ENCODE measurements around the gene ZNF556. TPM values are rescaled to one million over a fixed set of nuclear protein-coding genes. Genes with fewer than 3 reads are reported as not detected.
A peak's percentile ranks its signal among the peaks of the same experiment; 100 is the strongest.

ZNF556 gene
- polyA plus RNA-seq, 2 of the 4 experiments (the other 2 are of a cell fraction), result not detected

- ChIA-PET POLR2A (no interaction called here), CTCF (no interaction called here)
- TF ChIP-seq KDM1A (IDR thresholded peaks at IDR 0.05; ENCODE audit: low read depth), result peak; percentile 15; the same call in 1 of the 2 replicates
- no peak for TF ChIP-seq SREBF2 (IDR thresholded peaks at IDR 0.05)
- Histone ChIP-seq H3K4me3 (no peak overlapping the region), H3K4me2 (no peak overlapping the region), H3K9me3 (peaks cover 69% of the 10 kb centered on the region), H3K4me1 (no peaks in the 10 kb centered on the region), H3K27ac (no peak overlapping the region)
- ATAC-seq (no peak), FAIRE-seq (no peak), DNase-seq (ENCODE audit: low read depth in 1 of 2, low spot score in 1 of 2) (no peak)
- WGBS (ENCODE audit: missing lambda C conversion rate), result 92% methylated on average over 16 of the region's 16 CpGs
These were observed 50.4 kb downstream of the ZNF556 start for GRCh38 chr19:2917275-2918184.

DNA sequence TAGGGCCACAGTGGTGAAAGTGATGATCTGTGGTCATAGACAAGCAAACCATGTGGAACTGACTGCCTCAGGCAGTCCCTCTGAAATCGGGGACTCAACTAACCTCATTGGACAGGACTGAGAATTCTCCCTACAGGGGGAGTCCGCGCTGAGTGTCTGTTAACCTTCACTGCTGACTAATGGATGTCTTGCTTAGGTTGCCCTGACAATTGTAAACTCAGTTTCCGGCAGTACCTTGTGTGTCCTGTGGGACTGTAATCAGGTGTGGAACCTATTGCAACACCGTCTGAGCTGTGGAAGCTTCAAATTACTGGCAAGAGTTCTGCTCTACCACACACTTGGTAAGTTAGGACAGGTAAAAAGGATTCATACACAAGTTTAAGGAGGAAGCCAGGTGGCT, 55.9 kb downstream of the ZNF556 start:
- CTCF ChIA-PET, result interaction anchor here (1.2 to 2.5 kb wide), 2 partner anchors 18 to 36 kb away, joined by 3 to 8 read pairs; no protein-coding TSS in a partner anchor
- ATAC-seq (no peak), DNase-seq (ENCODE audit: low read depth in 1 of 2, low spot score in 1 of 2) (no peak), FAIRE-seq (no peak)
- H3K4me3 ChIP-seq, result no peak overlapping the region
- H3K9me3 ChIP-seq, result peaks cover 49% of the 10 kb centered on the region
- POLR2A ChIA-PET, result no interaction called here
- H3K27ac ChIP-seq, result no peak overlapping the region
- H3K4me2 ChIP-seq, result no peak overlapping the region
- TF ChIP-seq KDM5A (IDR thresholded peaks at IDR 0.05) (no peak), RAD21 (conservative IDR thresholded peaks at IDR 0.05 in 1 of 2, IDR thresholded peaks at IDR 0.05 in 1 of 2) (no peak), HOXB13 (CRISPR knock-in tag; IDR thresholded peaks at IDR 0.05; ENCODE audit: low read depth) (no peak), JUNB (IDR thresholded peaks at IDR 0.05) (no peak), BHLHE40 (IDR thresholded peaks at IDR 0.05; ENCODE audit: low read depth, low read length) (no peak), FOXS1 (CRISPR knock-in tag; IDR thresholded peaks at IDR 0.05) (no peak), PHF8 (IDR thresholded peaks at IDR 0.05; ENCODE audit: borderline replicate concordance, low read depth) (no peak), TFCP2L1 (CRISPR knock-in tag; IDR thresholded peaks at IDR 0.05) (no peak), FOSB (CRISPR knock-in tag; IDR thresholded peaks at IDR 0.05) (no peak), POLR2AphosphoS2 (conservative IDR thresholded peaks at IDR 0.05; ENCODE audit: low read length) (no peak), MAX (IDR thresholded peaks at IDR 0.05) (no peak), ZC3H11A (IDR thresholded peaks at IDR 0.05) (no peak), HOXB5 (CRISPR knock-in tag; IDR thresholded peaks at IDR 0.05) (no peak), EHF (CRISPR knock-in tag; IDR thresholded peaks at IDR 0.05) (no peak), RCOR1 (IDR thresholded peaks at IDR 0.05; ENCODE audit: low read depth, low read length) (no peak)
- H3K4me1 ChIP-seq, result no peaks in the 10 kb centered on the region
- 63% methylated on average over 5 of the region's 5 CpGs for WGBS (ENCODE audit: missing lambda C conversion rate)

DNA sequence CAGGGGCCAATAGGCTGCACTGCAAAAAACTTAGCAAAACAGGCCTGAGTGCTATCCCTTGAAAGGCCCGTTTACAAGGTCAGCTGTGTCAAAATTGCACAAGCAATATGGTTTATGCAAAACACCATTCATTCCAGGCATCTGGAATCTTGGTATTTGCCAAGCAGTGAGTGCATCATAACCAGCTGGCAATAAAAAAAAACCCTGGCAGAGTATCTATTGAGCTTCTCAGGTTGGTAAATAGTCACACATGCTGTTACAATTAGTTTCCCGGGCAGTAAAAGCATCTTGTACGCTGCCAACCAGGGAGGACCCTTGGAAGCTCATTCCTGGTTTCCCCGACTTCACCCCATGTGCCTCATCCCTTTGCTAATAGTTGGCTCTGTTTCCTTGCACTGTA, 56.4 kb downstream of the ZNF556 start:
- Histone ChIP-seq H3K4me1 (no peaks in the 10 kb centered on the region), H3K27ac (no peak overlapping the region), H3K4me2 (no peak overlapping the region), H3K4me3 (no peak overlapping the region), H3K9me3 (peaks cover 44% of the 10 kb centered on the region)
- ATAC-seq (no peak), FAIRE-seq (no peak), DNase-seq (ENCODE audit: low read depth in 1 of 2, low spot score in 1 of 2) (no peak)
- CTCF ChIA-PET, result interaction anchor here (1.2 to 2.5 kb wide), 2 partner anchors 19 to 36 kb away, joined by 3 to 8 read pairs; no protein-coding TSS in a partner anchor
- TF ChIP-seq CBX8 (IDR thresholded peaks at IDR 0.05) (no peak), SREBF2 (IDR thresholded peaks at IDR 0.05) (no peak), FOXS1 (CRISPR knock-in tag; IDR thresholded peaks at IDR 0.05) (no peak), E2F6 (IDR thresholded peaks at IDR 0.05; ENCODE audit: borderline replicate concordance, low read depth) (no peak), PHF8 (IDR thresholded peaks at IDR 0.05; ENCODE audit: borderline replicate concordance, low read depth) (no peak), CBX2 (IDR thresholded peaks at IDR 0.05; ENCODE audit: borderline replicate concordance, low read depth) (no peak), ZSCAN20 (CRISPR knock-in tag; IDR thresholded peaks at IDR 0.05) (no peak), TP53 (CRISPR knock-in tag; IDR thresholded peaks at IDR 0.05) (no peak)
- POLR2A ChIA-PET, result no interaction called here
- WGBS (ENCODE audit: missing lambda C conversion rate), result 66% methylated on average over 4 of the region's 4 CpGs

Data from A549 (cell line).